ENCODE data around the gene DCLK1. TPM values are rescaled to one million over a fixed set of nuclear protein-coding genes. Genes with fewer than 3 reads are reported as not detected.

DCLK1 gene
- total RNA-seq, 1 donor from 2014 or later, result 4.5 TPM

GRCh38 chr13:35856721-35857364 lies 274.3 kb downstream of the DCLK1 start:
- no peak overlapping the region for H3K27ac ChIP-seq
- no peak for ATAC-seq

GRCh38 chr13:35856084-35856483 lies 275.1 kb downstream of the DCLK1 start:
- Histone ChIP-seq H3K9me3 (no peaks in the 10 kb centered on the region), H3K27me3 (no peaks in the 10 kb centered on the region), H3K27ac (no peak overlapping the region), H3K36me3 (no peaks in the 10 kb centered on the region), H3K4me3 (no peak overlapping the region), H3K4me1 (peaks cover 6% of the 10 kb centered on the region)
- TF ChIP-seq CTCF (IDR thresholded peaks at IDR 0.05), result no peak
- ATAC-seq (no peak), DNase-seq (no peak)
- intact Hi-C loops (cut with DNase I), result no loop called here

More at GRCh38 chr13:35856721-35857364, 274.3 kb downstream of the DCLK1 start:
- Histone ChIP-seq H3K9me3 (no peaks in the 10 kb centered on the region), H3K36me3 (no peaks in the 10 kb centered on the region), H3K27me3 (no peaks in the 10 kb centered on the region), H3K4me1 (peaks cover 6% of the 10 kb centered on the region), H3K4me3 (no peak overlapping the region)
- no peak for DNase-seq
- TF ChIP-seq CTCF (IDR thresholded peaks at IDR 0.05), result no peak
- intact Hi-C loops (cut with DNase I), result no loop called here

- no peaks in the 10 kb centered on the region for H3K9me3 ChIP-seq
- ATAC-seq, result no peak
- H3K36me3 ChIP-seq, result no peaks in the 10 kb centered on the region
- TF ChIP-seq CTCF (IDR thresholded peaks at IDR 0.05), result no peak
- intact Hi-C loops (cut with DNase I), result no loop called here
- H3K27ac ChIP-seq, result no peak overlapping the region
- no peak for DNase-seq
- H3K27me3 ChIP-seq, result no peaks in the 10 kb centered on the region
- peaks cover 6% of the 10 kb centered on the region for H3K4me1 ChIP-seq
- no peak overlapping the region for H3K4me3 ChIP-seq
Measured at GRCh38 chr13:35855531-35856019, 275.6 kb downstream of the DCLK1 start.

- no peak overlapping the region for H3K27ac ChIP-seq
- H3K4me1 ChIP-seq, result peaks cover 4% of the 10 kb centered on the region
- no peak overlapping the region for H3K4me3 ChIP-seq
- no peaks in the 10 kb centered on the region for H3K9me3 ChIP-seq
- no peaks in the 10 kb centered on the region for H3K36me3 ChIP-seq
- no peak for TF ChIP-seq CTCF (IDR thresholded peaks at IDR 0.05)
- no peaks in the 10 kb centered on the region for H3K27me3 ChIP-seq
- DNase-seq (no peak), ATAC-seq (no peak)
- intact Hi-C loops (cut with DNase I), result no loop called here
Measured at GRCh38 chr13:35854286-35854685, 276.9 kb downstream of the DCLK1 start.

- ATAC-seq (no peak), DNase-seq (no peak)
- no peaks in the 10 kb centered on the region for H3K9me3 ChIP-seq
- no peaks in the 10 kb centered on the region for H3K4me1 ChIP-seq
- H3K27me3 ChIP-seq, result no peaks in the 10 kb centered on the region
- TF ChIP-seq CTCF (IDR thresholded peaks at IDR 0.05), result no peak
- H3K4me3 ChIP-seq, result no peak overlapping the region
- H3K27ac ChIP-seq, result no peak overlapping the region
- intact Hi-C loops (cut with DNase I), result no loop called here
- H3K36me3 ChIP-seq, result no peaks in the 10 kb centered on the region
Measured at GRCh38 chr13:35851881-35852280, 279.3 kb downstream of the DCLK1 start.

Measured in upper lobe of right lung (tissue), 1 donor.